Psoas muscle (tissue), 8 donors: ENCODE measurements around the gene CDKAL1. TPM values are rescaled to one million over a fixed set of nuclear protein-coding genes. Genes with fewer than 3 reads are reported as not detected.
A peak's percentile ranks its signal among the peaks of the same experiment; 100 is the strongest.

Experiments used
- ATAC-seq, 4 donors: fragments of 200-7000 bp; cut with Tn5 transposase; one replicate each; pipeline ENCODE4 v1.9.1; 2020; ENCODE audit warnings: moderate library complexity in 3 of 4, mild to moderate bottlenecking in 2 of 4
- DNase-seq, 2 donors: peaks; one replicate each; pipeline ENCODE4 v3.0.0-alpha.2; 2020
- H3K27ac ChIP-seq: fragments of 200-600 bp; one replicate; pipeline ENCODE4 v1.8.0; 2022
- H3K27me3 ChIP-seq, 3 donors: fragments of 200-600 bp in 1 of 3; one replicate each; pipeline versions ENCODE4 v1.6.1 to v1.8.0; 2013 to 2022; ENCODE audit warnings: low read length in 2 of 3, mild to moderate bottlenecking in 2 of 3, moderate library complexity in 1 of 3; ENCODE audit not compliant: insufficient read depth in 3 of 3
- H3K36me3 ChIP-seq, 2 donors: fragments of 200-600 bp in 1 of 2; one replicate each; pipeline versions ENCODE4 v1.6.1 to v1.8.0; 2013 to 2022; ENCODE audit warnings: low read depth in 1 of 2, mild to moderate bottlenecking in 1 of 2, moderate library complexity in 1 of 2; ENCODE audit not compliant: insufficient read depth in 1 of 2
- H3K4me1 ChIP-seq: fragments of 200-600 bp; one replicate; pipeline ENCODE4 v1.8.0; 2022
- H3K4me3 ChIP-seq: fragments of 200-600 bp; one replicate; pipeline ENCODE4 v1.8.0; 2022; ENCODE audit warnings: mild to moderate bottlenecking
- H3K9me3 ChIP-seq: fragments of 200-600 bp; one replicate; pipeline ENCODE4 v1.8.0; 2022
- WGBS, 3 donors: extraction: QIAGEN DNeasy Blood & Tissue Kit; methylation state at CpG; one replicate each; pipeline versions ENCODE4 v1.1.6 to v1.1.7; 2013; 5-methylcytosine and 5-hydroxymethylcytosine counted together
- intact Hi-C, 2 donors: fragments of 100-400 bp; cut with DNase I; formaldehyde crosslinking; loops; one replicate each; pipeline versions ENCODE4 v1.11.0 to v1.14.2; 2022
- polyA plus RNA-seq, 3 donors: library from polyadenylated mRNA; stranded (reverse); fragments of 200-250 nt; gene quantifications; one replicate each; pipeline ENCODE4 v1.2.3, GENCODE V29; 2013
- total RNA-seq, 4 donors: library from RNA; stranded (reverse); fragmentation: NEBNext Ultra II Directional in 2 of 4; extraction: Animal tissue kit (Norgen Biotek cat#: 25700) in 2 of 4; gene quantifications; one replicate each; pipeline versions ENCODE4 v1.2.1 to v1.2.4, GENCODE V29; 2021 to 2023
- TF ChIP-seq, protein P1 (sequence below): fragments of 200-600 bp; IDR thresholded peaks from one replicate; pipeline ENCODE4 v1.8.0; 2022; ENCODE audit warnings: antibody characterized with exemption
- donor health status: healthy with polysubstance abuse.
- donor health status: DM: no; HTN: no; CAD: no; lungs with moderate emphysema.
- donor health status: Bipolar disorder and iron deficiency.
- donor health status: healthy.
- donor health status: DM: yes; HTN: yes; CAD: no.
- donor health status: DM: no; HTN: no; CAD: no.
- donor health status: DM: no; HTN: no; CAD: no.
- donor health status: DM: yes; HTN: yes; CAD: no.

The CDKAL1 gene
- total and polyA plus RNA-seq, 7 donors = 4.5 to 16.1 (median 12.9) TPM

DNA sequence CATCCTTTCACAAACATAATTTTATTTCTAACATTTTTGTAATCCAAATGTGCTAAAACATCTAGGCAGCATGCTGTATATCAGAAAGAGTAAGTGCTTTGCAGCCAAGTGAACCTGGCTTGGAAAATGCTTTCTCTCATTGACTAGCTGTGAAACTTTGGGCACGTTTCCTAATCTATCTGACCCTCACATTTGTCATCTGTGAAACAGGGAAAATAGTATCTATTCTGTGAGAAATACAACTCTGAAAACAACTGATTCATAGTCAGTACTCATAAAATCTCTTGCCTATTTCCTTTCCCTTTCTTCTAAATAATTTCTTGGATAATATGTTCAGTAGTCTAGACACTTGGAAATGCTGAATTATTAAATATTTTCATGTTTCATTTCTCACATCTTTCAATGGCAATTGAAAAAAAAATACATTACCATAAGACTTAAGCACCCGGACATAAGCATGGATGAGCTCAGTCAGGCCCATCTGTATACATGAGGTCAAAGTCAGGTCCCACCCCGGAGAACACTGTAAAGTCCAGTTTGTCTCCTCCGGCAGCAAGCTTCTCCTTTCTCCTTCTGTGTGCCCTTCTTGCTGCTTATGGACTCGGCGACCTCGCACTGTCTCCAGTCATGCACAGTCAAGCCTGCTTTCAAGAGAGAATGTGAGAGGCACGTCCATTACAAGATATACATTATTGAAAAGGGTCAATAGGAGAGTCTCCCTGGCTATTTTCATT, 604.2 kb downstream of the CDKAL1 start:
- WGBS, 3 donors = 66 to 77% (median 69%) methylated on average over 8 of the region's 8 CpGs
- no peak for ATAC-seq
- TF ChIP-seq, protein P1, sequence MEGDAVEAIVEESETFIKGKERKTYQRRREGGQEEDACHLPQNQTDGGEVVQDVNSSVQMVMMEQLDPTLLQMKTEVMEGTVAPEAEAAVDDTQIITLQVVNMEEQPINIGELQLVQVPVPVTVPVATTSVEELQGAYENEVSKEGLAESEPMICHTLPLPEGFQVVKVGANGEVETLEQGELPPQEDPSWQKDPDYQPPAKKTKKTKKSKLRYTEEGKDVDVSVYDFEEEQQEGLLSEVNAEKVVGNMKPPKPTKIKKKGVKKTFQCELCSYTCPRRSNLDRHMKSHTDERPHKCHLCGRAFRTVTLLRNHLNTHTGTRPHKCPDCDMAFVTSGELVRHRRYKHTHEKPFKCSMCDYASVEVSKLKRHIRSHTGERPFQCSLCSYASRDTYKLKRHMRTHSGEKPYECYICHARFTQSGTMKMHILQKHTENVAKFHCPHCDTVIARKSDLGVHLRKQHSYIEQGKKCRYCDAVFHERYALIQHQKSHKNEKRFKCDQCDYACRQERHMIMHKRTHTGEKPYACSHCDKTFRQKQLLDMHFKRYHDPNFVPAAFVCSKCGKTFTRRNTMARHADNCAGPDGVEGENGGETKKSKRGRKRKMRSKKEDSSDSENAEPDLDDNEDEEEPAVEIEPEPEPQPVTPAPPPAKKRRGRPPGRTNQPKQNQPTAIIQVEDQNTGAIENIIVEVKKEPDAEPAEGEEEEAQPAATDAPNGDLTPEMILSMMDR = no peak

DNA sequence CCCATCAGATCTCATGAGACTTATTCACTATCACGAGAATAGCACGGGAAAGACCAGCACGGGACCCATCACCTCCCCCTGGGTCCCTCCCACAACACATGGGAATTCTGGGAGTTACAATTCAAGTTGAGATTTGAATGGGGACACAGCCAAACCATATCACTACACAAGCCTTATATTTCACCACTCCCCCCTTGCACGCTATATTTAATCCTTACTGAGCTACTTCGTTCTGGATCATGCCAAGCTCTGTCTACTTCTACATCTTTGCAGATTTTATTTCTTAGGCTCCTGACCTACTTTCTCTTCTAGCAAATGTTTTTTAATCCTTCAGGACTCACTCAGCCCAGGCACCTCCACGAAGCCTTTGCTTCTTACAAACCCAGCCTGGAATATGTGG, 606.7 kb downstream of the CDKAL1 start:
- H3K27ac ChIP-seq = peak overlapping the region; percentile 31
- peak in 2 of 4 donors; percentile 26 to 66 for ATAC-seq
- H3K36me3 ChIP-seq = no peaks in the 10 kb centered on the region
- H3K27me3 ChIP-seq = no peaks in the 10 kb centered on the region
- intact Hi-C loops = no loop called here
- H3K9me3 ChIP-seq = no peaks in the 10 kb centered on the region
- DNase-seq = no peak
- 63 to 85% (median 73%) methylated on average over 6 of the region's 6 CpGs for WGBS, 3 donors
- H3K4me1 ChIP-seq = no peaks in the 10 kb centered on the region
- peak overlapping the region; percentile 7 for H3K4me3 ChIP-seq
- TF ChIP-seq, protein P1 = no peak

More for the DNA sequence above, 604.2 kb downstream of the CDKAL1 start:
- DNase-seq = no peak
- Histone ChIP-seq H3K27me3 (no peaks in the 10 kb centered on the region), H3K9me3 (no peaks in the 10 kb centered on the region), H3K27ac (no peak overlapping the region), H3K36me3 (no peaks in the 10 kb centered on the region), H3K4me3 (no peak overlapping the region), H3K4me1 (peaks cover under 1% of the 10 kb centered on the region)
- intact Hi-C loops = no loop called here

DNA sequence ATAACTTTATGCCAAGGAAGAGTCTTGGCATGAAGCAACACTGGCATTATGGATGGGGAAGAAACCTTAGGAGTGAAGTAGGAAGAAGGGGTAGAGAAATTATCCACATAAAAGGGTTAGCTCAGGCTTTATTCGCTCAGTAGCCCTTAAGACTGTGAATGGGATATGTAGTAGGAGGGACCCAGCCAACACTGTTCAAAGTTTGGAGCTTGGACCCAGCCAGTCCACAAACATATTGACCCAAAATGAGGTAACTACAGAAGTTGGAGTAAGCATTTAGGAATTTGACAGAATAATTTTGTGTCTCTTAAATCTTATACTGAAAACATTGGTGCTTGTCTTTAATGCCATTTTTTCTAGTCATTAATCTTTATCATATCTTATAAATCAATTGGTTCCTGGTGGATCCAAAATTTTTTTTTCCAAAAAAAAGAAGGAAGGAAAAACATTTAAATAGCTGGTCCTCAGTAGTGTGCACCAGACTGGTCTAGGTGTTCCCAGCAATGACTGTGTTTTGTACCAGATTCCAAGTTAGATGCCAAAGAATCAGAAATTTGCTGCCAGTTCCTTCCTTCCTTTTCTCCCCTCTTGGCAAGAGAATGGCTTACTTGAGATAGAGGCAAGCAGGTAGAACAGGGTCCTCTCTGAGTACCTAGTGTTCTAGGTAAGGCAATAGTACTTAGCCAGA, 607.5 kb downstream of the CDKAL1 start:
- Histone ChIP-seq H3K4me3 (peak overlapping the region; percentile 7), H3K9me3 (no peaks in the 10 kb centered on the region), H3K4me1 (no peaks in the 10 kb centered on the region), H3K27ac (peak overlapping the region; percentile 31), H3K27me3 (no peaks in the 10 kb centered on the region), H3K36me3 (no peaks in the 10 kb centered on the region)
- DNase-seq (no peak), ATAC-seq (no peak)
- TF ChIP-seq, protein P1 = no peak
- intact Hi-C loops = no loop called here
- WGBS, 3 donors = 92 to 94% (median 93%) methylated on average over 1 of the region's 1 CpG

DNA sequence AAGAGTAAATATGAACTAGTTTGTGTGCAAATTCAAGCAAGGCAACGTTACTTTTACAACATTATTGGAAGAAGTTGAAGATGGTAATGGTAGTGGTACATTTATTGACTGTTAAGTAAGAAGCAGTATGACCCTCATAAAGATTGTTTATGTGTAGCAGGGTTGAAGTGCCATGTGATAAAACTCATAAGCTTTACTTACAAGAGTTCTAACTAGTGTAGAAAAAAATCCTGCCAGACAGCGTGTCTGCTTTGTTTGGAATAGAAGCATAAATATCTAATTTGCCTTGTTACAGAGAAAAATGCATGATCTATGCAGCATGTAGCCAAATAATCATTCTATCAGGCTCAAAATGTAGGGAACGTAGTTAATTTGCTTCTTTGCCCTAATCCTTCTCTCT, 608.5 kb downstream of the CDKAL1 start:
- no peak overlapping the region for H3K27ac ChIP-seq
- H3K4me3 ChIP-seq = no peak overlapping the region
- no peaks in the 10 kb centered on the region for H3K27me3 ChIP-seq
- H3K9me3 ChIP-seq = no peaks in the 10 kb centered on the region
- intact Hi-C loops = no loop called here
- 70 to 78% (median 73%) methylated on average over 3 of the region's 3 CpGs for WGBS, 3 donors
- TF ChIP-seq, protein P1 = no peak
- DNase-seq (no peak), ATAC-seq (no peak)
- no peaks in the 10 kb centered on the region for H3K4me1 ChIP-seq
- H3K36me3 ChIP-seq = no peaks in the 10 kb centered on the region
